HG02763 (cell line): ENCODE data around the gene HNRNPC.
A peak's percentile ranks its signal among the peaks of the same experiment; 100 is the strongest.
"Not testable (repeated sequence)": the region's sequence is repeated elsewhere in the genome, so short reads cannot be mapped to it uniquely, and the experiment has no call there.

Experiments
- ATAC-seq: cut with Tn5 transposase; IDR thresholded peaks from one replicate; pipeline ENCODE4 v1.9.1; 2021; ENCODE audit warnings: mild to moderate bottlenecking, moderate library complexity; ENCODE audit not compliant: unreplicated experiment

HNRNPC gene

GRCh38 chr14:21197418-21198205, 71.6 kb downstream of the HNRNPC start:
- no peak for ATAC-seq

GRCh38 chr14:21194597-21194996, 74.6 kb downstream of the HNRNPC start:
- ATAC-seq: no peak

- ATAC-seq: no peak
Observed at GRCh38 chr14:21192875-21193535, 76.2 kb downstream of the HNRNPC start.

- no peak for ATAC-seq
Observed at GRCh38 chr14:21192447-21192822, 76.8 kb downstream of the HNRNPC start.

GRCh38 chr14:21191809-21192446, 77.3 kb downstream of the HNRNPC start:
- peak; percentile 92 for ATAC-seq

- ATAC-seq: no peak
Observed at GRCh38 chr14:21191261-21191808, 77.9 kb downstream of the HNRNPC start.

GRCh38 chr14:21185491-21185890, 83.8 kb downstream of the HNRNPC start:
- no peak for ATAC-seq

- ATAC-seq: no peak
Observed at GRCh38 chr14:21184254-21184653, 85.0 kb downstream of the HNRNPC start.

- ATAC-seq: no peak
Observed at GRCh38 chr14:21182166-21182565, 87.1 kb downstream of the HNRNPC start.

- ATAC-seq: no peak
Observed at GRCh38 chr14:21171128-21171527, 98.1 kb downstream of the HNRNPC start.

GRCh38 chr14:21169573-21169972, 99.7 kb downstream of the HNRNPC start:
- no peak for ATAC-seq

- ATAC-seq: no peak
Observed at GRCh38 chr14:21168055-21168454, 101.2 kb downstream of the HNRNPC start.

- not testable (repeated sequence) for ATAC-seq
Observed at GRCh38 chr14:21165670-21166069, 103.6 kb downstream of the HNRNPC start.

GRCh38 chr14:21165002-21165605, 104.1 kb downstream of the HNRNPC start:
- not testable (repeated sequence) for ATAC-seq

GRCh38 chr14:21163871-21164291, 105.4 kb downstream of the HNRNPC start:
- no peak for ATAC-seq

GRCh38 chr14:21162081-21162480, 107.2 kb downstream of the HNRNPC start:
- no peak for ATAC-seq

- no peak for ATAC-seq
Observed at GRCh38 chr14:21160061-21160610, 109.1 kb downstream of the HNRNPC start.
